Measurements from ENCODE around the gene ENPEP.
A peak's percentile ranks its signal among the peaks of the same experiment; 100 is the strongest.
"Not testable (repeated sequence)": the region's sequence is repeated elsewhere in the genome, so short reads cannot be mapped to it uniquely, and the experiment has no call there.

Gene ENPEP

DNA sequence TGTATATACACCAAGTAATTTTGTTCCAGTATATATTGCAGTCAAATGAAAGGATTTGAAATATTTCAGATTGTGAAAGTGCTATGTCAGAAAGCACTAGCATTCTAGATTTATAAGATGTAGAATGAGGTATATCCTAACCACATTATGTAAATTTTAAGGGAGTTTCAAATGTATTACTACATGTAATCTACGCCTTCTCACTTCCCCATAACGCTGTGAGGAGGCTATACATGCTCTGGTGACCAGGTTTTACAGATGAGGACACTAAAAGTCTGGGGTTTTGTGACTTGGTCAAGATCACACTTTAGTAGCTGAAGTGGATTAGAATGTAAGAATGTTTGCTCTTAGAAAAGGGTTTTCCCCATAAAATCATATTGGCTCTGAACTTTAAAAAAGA lies 8.1 kb downstream of the ENPEP start:
- DNase-seq (ENCODE audit: extremely low spot score, insufficient read length, low read depth) (peak; percentile 43), FAIRE-seq (peak; percentile 62)

DNA sequence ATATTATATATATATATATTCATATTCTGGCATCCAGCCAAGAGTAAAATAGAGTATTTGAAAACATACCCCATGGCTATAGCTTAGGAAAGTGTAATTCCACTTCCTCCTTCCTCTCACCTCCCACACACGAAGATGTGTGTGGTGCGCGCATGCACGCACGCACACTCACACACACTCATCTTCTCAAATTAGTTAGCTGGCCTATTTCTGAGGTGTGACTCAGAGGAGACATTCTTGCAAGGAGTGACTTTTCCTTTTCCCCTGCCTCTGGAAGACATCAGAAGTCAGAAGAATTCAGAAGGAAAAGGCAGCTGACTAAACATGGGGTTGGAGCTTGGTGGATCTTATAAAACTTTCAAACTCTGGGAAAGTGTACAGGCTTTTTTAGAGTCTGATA lies 8.8 kb downstream of the ENPEP start:
- no peak for FAIRE-seq

DNA sequence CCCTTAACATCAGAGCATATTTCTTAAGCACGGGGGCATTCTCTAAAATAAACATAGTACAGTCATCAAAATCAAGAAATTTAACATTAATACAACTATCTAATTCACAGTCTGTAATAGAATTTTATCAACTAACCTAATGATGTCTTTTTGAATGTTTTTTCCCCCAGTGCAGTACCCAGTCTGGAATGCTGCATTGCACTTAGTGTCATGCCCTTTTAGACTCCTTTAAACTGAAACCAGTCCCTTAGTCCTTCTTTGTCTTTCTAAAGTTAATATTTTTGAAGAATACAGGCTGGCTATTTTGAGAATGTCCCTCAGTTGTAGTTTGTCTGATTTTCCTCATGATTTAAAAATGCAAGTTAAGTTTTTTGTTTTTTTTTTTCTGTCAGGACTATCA lies 9.5 kb downstream of the ENPEP start:
- no peak for FAIRE-seq

More for the DNA sequence above, 8.8 kb downstream of the ENPEP start:
- DNase-seq (ENCODE audit: extremely low spot score, insufficient read length, low read depth) = no peak

DNA sequence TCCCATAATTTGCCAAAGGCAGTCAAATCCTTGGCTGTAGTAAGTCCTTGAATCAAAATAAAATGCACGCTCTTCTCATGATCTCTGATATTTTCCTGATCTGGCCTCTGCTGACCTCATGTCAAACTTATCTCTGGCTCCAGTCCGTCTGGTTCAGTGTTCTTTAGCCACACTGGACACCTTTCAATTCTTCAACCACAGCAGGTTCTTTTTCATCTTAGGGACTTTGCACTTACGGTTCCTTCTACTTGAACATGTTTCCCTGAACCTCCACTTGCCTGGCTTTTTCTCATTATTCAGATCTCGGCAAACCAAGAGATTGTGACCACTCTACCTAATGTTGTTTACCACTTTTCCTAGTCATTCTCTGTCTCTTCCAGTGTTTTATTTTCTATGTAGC lies 10.3 kb downstream of the ENPEP start:
- no peak for FAIRE-seq
- DNase-seq (ENCODE audit: extremely low spot score, insufficient read length, low read depth) = no peak

More for the DNA sequence above, 9.5 kb downstream of the ENPEP start:
- DNase-seq (ENCODE audit: extremely low spot score, insufficient read length, low read depth) = no peak

DNA sequence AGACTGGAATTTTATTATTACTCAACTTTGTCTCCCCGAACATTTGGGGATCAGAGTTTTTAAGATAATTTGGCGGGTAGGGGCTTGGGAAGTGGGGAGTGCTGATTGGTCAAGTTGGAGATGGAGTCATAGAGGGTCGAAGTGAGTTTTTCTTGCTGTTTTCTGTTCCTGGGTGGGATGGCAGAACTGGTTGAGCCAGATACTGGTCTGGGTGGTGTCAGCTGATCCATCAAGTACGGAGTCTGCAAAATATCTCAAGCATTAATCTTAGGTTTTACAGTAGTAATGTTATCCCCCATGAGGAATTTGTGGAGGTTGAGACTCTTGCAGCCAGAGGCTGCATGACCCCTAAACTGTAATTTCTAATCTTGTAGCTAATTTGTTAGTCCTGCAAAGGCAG lies 10.9 kb downstream of the ENPEP start:
- FAIRE-seq; DNase-seq (ENCODE audit: extremely low spot score, insufficient read length, low read depth): not testable (repeated sequence)

- peak; percentile 59 for FAIRE-seq
- DNase-seq (ENCODE audit: extremely low spot score, insufficient read length, low read depth) = no peak
Observed at GRCh38 chr4:110487873-110488272, 11.9 kb downstream of the ENPEP start.

DNA sequence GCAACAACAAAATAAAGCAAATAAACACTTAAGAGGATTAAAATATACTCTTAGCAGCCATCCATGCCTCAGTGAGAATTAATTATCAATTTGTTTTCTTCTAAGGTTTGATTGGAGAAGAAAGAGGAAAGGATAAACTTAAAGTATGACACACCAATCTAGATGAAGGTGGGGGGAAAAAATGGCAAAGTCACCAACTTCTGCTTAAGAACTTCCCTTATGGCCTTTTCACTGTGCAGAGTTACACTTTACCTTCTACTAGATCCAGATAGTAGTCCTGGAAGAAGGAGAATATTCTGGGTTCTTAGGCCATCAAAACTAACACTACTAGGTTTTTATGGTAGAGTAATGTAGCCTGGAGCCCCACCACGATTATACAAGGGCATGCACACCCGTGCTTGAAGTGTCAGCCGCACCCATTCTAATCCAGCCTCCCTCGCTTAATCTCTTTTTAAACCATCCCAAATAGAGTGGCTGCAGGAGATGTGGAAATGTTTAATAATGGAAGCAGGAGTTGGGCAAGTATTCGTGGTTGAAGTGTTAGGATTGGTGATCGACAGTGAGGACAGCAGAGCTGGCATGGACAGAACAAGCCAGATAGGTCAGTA lies 14.1 kb downstream of the ENPEP start:
- DNase-seq (ENCODE audit: extremely low spot score, insufficient read length, low read depth) (no peak), FAIRE-seq (no peak)

DNA sequence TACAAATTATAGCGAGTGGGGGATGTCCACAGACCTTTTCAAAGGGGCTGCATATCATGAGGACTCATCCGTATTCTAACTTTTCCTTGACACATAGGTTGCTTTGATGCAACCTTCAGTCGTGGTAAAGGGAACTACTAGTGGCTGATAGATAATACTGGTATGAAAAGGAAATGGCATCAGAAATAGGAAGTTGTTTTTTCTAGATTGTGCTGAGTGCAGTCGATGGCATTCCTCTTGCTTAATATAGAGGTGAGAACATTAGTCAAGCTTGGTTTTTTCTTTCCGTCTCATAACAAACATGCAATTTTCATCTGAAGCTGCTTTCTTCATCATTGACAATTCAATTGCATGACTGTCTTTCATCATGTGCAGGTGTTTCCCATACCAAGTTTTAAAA lies 16.6 kb downstream of the ENPEP start:
- no peak for FAIRE-seq

GRCh38 chr4:110493520-110493919 lies 17.6 kb downstream of the ENPEP start:
- FAIRE-seq (no peak), DNase-seq (ENCODE audit: extremely low spot score, insufficient read length, low read depth) (no peak)

More for the DNA sequence above, 16.6 kb downstream of the ENPEP start:
- DNase-seq (ENCODE audit: extremely low spot score, insufficient read length, low read depth) = no peak

DNA sequence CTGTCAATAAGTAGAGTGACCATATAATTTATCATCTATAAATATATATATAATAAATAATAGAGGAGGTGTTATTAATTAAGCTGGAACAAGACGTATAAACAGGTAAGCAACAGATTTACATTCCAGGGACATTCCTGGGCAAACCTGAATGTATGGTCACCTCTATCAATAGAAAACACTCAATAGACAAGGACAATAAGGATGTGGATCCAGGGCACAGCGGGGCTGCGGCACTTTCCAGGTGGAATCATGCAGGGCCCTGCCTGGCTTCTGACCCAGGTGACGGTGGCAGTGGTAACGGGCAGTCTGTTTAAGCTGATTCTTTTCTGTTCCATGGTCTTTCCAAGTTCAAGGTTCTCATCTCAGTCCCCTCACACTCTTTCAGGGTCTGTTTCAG lies 22.5 kb downstream of the ENPEP start:
- no peak for FAIRE-seq

GRCh38 chr4:110499126-110499525 lies 23.2 kb downstream of the ENPEP start:
- FAIRE-seq (no peak), DNase-seq (ENCODE audit: extremely low spot score, insufficient read length, low read depth) (no peak)

More for the DNA sequence above, 22.5 kb downstream of the ENPEP start:
- DNase-seq (ENCODE audit: extremely low spot score, insufficient read length, low read depth) = no peak

- DNase-seq (ENCODE audit: extremely low spot score, insufficient read length, low read depth) = no peak
Observed at GRCh38 chr4:110501826-110502225, 25.9 kb downstream of the ENPEP start.

DNA sequence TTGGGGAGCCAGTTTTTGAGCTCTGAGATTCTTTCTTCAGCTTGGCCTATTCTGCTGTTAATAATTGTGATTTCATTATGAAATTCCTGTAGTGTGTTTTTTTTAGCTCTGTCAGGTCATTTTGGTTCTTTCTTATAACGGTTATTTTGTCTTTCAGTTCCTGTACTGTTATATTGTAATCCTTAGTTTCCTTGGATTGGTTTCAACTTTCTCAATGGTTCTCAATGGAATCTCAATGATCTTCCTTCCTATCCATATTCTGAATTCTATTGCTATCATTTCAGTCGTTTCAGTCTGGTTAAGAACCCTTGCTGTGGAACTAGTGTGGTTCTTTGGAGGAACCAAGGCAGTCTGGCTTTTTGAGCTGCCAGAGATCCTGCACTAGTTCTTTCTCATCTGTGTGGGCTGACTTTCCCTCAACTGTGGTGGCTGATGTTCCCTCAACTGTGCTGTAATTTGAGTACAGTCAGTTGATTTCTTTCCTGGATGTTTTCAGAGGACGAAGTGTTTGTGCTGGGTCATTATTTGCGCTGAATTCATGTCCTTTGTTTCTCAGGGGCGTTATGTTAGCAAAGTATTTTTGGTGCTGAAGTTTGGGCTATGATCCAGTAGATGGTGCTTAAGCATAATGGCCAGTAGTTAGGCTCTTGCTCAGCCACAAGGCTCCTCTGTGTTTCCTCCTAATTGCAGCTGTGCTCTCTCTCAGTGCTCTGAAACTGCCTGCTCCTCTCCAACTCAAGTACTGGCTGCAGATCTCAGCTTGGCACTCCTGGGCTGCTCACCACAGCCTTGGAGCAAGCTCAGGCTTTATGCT lies 27.5 kb downstream of the ENPEP start:
- no peak for FAIRE-seq
- DNase-seq (ENCODE audit: extremely low spot score, insufficient read length, low read depth) = no peak

More at GRCh38 chr4:110501826-110502225, 25.9 kb downstream of the ENPEP start:
- FAIRE-seq = no peak

DNA sequence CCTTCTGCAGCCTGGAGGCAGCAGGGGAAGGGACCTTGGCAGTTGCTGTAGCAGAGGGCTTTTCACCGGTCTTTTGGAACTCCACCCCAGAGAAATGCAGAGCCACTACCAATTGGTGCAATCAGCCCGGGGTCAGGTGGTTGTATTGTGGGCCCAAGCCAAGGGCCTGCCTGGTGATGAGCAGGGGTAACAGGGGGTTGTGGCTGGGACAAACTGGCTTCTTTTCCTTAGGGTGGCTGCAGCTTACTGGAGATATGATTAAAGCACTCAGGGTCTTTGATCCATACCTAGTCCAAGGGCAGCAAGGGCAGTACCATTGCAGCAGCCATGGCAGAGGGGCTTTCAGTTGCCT lies 28.1 kb downstream of the ENPEP start:
- DNase-seq (ENCODE audit: extremely low spot score, insufficient read length, low read depth) (no peak), FAIRE-seq (no peak)

- DNase-seq (ENCODE audit: extremely low spot score, insufficient read length, low read depth) (no peak), FAIRE-seq (no peak)
Observed at GRCh38 chr4:110505440-110505839, 29.5 kb downstream of the ENPEP start.

DNA sequence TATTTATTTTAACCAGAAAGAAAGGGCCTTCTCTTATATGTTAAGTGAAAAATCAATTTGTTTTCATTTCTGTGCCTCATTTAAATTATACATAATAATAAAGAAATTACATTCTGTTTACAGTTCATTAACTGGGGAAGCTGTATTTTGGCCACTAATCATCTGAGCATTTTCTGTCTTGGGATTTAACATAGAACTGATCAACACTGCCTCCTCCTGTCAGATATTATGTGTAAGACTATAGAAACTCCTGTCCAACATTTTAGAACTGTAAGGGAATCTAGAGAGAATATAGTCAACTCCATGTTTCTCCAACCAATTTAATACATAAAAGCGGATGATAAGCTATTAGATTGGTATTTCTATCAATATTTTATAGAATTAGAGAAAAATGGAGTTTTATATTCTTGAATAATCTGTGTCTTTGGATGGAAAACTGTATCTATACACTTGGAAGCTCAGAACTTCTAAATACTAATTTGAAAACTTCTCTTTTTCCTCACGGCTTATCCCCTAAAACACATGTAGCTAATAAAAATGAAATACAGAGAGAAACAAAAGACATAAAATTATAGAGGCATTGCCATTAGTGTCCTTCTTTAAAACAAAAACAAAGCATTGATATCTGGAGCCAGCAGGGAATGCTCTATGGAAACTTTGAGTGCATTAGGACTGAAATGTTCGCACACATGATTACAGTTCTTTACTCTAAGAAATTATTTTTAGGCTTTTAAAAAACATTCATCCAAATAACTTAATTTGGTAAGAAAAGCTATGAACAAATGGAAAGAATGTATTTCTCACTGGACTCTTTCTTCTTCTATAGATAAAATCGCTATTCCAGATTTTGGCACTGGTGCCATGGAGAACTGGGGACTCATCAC lies 33.1 kb downstream of the ENPEP start:
- DNase-seq (ENCODE audit: extremely low spot score, insufficient read length, low read depth) (no peak), FAIRE-seq (no peak)

DNA sequence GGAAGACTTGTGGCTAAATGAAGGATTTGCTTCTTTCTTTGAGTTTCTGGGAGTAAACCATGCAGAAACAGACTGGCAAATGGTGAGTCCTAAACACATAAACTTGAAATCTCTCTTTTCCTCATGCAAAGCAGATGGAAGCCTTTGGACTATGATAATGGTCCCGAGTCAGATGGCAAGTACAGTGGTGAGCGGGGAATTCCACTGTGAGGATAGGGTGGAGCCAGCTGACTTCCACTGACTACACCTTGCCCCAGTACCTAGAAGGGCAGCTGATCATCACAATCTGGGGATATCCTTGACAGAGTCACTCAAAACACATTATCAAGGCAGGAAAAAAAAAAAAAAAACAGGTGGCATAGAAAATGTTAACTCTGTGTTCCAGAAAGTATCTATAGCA lies 34.3 kb downstream of the ENPEP start:
- FAIRE-seq (no peak), DNase-seq (ENCODE audit: extremely low spot score, insufficient read length, low read depth) (no peak)

DNA sequence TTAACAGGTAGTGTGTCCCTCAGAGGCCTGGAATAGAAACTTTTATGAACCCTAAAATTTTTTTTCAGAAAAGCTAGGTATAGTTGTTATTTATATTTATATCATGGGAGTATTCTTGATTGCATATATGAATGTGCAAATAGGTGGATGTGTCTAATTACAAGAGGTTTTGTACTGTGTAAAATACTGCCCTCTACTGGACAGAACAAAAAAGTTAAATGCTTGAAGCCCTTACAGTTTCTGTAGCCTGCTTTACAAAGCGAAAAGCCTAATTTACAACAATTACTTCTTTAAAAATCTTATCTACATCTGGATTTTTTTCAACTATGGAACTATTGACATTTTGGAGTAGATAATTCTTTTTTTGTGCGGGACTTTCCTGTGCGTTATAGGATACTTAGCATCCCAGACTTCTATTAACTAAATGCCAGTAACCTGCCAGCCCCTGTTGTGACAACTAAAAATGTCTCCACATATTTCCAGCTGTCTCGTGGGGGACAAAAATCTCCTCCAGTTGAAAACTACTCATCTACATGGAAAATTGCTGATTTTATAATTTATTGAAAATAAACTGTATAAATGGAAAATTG lies 35.1 kb downstream of the ENPEP start:
- DNase-seq (ENCODE audit: extremely low spot score, insufficient read length, low read depth) (peak; percentile 36), FAIRE-seq (peak; percentile 80)

DNA sequence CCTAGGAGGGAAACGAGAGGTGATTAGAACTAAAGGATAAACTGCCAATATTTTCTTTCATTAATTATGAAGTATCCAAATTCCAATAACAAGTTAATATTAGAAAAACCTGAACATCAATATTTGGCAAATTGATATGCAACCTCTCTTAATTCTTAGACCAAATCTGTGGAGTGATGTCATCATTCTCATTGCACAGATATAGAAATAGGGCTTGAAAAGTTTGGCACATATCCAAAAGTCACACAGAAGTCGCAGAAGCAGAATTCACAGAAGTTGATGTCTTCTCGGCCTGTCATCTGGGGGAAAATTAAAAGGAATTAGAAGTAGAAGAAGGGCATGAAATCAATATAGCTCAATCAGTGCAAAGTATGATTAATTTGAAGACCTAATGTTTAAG lies 36.9 kb downstream of the ENPEP start:
- DNase-seq (ENCODE audit: extremely low spot score, insufficient read length, low read depth) (no peak), FAIRE-seq (no peak)

- DNase-seq (ENCODE audit: extremely low spot score, insufficient read length, low read depth) (no peak), FAIRE-seq (peak; percentile 12)
Observed at GRCh38 chr4:110514889-110515479, 39.0 kb downstream of the ENPEP start.
